HG02943 (cell line): ENCODE data around the gene ACOT12.

ENCODE experiments used
- ATAC-seq: cut with Tn5 transposase; IDR thresholded peaks from one replicate; pipeline ENCODE4 v1.9.1; 2021; ENCODE audit warnings: mild to moderate bottlenecking, low read depth, moderate library complexity; ENCODE audit not compliant: unreplicated experiment

The ACOT12 gene

GRCh38 chr5:81401266-81401665 lies 7.3 kb upstream of the ACOT12 start:
- no peak for ATAC-seq

- no peak for ATAC-seq
These were observed 6.4 kb upstream of the ACOT12 start for GRCh38 chr5:81400375-81400774.

DNA sequence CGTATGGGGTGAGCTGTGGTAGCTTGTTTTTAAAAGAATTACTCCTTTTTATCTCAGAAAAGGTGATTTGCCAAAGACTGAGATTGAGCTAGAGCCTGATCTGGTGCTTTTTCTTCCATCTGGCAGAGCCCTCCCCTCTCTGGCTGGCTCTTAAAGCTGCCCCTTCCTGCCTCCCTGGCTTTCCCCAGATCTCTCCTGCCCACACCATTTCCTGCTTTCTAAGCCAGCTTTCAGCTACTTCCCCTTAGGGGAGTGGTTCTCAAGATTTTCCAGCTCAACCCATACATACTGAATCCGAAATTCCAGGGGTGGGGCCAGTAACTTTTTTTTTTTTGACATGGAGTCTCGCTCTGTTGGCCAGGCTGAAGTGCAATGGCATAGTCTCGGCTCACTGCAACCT lies 4.8 kb upstream of the ACOT12 start:
- ATAC-seq, result no peak

- ATAC-seq, result no peak
These were observed 3.2 kb upstream of the ACOT12 start for GRCh38 chr5:81397176-81397575.

DNA sequence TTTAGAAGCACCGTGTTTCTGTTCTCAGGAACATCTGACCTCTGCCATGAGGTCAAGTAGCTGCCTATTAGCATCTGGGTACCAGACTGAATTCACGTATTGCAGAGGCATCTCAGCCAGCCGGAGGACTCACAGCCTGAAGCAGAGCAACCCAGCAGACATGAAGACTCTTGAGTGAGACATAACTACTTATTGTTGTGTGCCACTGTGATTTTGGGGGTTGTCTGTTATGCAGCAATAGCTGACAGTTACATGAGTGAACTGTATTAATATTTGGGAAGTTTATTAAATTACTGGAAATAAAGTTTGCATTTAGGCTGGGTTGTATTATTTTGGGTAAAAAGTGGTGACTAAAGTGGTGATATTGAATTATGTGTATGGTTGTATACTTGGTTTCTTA lies 1.3 kb upstream of the ACOT12 start:
- ATAC-seq, result no peak

DNA sequence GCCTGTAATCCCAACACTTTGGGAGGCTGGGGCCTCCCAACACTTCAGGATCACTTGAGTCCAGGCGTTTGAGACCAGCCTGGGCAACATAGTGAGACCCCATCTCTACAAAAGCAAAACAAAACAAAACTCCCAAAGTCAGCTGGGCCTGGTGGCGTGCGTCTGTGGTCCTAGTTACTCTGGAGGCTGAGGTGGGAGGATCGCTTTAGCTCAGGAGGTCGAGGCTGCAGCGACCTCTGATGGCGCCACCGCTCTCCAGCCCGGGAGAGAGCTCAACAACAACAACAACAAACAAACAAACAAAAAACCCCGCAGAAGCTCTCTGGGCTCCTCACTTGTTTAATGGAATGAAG lies 528 bp downstream of the ACOT12 start:
- ATAC-seq, result no peak

DNA sequence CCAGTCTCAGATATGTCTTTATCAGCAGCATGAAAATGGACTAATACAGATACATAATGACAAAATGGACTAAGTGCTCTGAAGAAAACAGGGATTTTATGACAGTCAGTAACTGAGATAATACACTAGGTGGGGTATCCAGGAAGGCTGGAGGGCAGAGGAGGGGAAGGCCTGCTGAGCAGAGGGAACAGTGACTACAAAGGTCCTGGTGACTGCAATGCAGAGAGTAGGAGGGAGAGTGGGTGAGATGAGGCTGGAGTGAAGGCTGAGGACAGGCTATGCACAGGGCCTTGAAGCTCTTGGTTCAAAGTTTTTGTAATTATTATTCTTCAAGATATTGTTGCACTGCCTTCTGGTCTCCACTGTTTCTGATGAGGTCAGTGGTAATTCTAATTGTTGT lies 4.9 kb downstream of the ACOT12 start:
- ATAC-seq, result no peak

GRCh38 chr5:81388169-81388568 lies 5.8 kb downstream of the ACOT12 start:
- no peak for ATAC-seq

GRCh38 chr5:81383867-81384266 lies 10.1 kb downstream of the ACOT12 start:
- no peak for ATAC-seq

DNA sequence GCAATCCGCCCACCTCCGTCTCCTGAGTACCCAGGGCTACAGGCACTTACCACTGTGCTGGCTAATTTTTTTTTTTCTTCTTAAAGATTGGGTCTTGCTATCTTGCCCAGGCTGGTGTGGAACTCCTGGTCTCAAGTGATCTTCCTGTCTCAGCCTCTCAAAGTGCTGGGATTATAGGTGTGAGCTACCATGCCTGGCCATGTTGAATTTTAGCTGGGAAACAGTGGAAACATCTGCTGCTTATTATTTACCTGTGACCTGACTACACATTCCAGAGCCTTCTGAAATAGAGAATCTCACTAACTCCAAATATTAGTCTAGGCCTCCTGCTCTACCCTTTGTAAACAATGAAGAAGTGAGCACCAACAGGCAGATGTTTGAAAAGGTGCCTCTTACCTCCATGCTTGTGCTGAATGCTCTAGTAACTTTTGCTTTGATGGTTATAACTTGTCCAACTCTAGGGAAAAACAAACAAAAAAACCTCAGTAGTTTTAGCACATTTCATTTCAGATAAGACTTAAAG lies 22.5 kb downstream of the ACOT12 start:
- ATAC-seq, result no peak

DNA sequence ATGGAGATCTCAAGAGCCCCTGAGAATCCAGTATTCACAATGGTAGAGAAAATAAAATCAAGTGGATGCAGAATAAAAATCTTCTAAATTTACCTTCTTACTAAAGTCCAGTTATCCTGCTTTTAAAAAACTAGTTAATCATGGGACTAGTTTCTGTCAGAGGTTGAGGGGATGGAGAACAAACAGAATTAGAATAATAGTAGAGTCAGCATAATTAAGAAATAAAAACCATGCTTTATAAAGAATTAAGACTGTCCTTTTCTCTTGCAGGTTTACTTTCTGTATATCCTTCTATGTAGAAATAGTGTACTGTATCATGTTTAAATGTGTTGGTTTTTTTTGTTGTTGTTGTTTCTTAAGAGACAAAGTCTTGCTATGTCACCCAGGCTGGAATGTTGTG lies 23.0 kb downstream of the ACOT12 start:
- ATAC-seq, result no peak

DNA sequence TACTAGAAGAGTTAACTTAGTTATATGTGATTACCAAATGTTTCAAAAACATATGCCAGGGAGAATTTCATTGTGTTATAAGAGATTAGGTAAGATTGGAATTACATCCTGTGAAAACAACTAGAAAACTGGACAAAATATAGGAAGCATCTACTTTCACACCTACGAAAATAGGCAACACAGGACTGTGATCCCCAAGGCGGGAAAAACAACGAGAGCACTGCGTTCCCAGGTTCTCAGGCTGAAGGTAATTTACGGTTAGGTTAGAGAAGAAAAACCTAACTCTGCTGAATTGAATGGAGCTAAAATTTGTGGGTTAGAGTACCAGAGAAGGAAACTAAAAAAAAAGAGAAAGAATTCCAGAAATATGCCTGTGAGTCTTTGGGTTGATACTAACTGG lies 28.4 kb downstream of the ACOT12 start:
- no peak for ATAC-seq

GRCh38 chr5:81363093-81363871 lies 30.7 kb downstream of the ACOT12 start:
- ATAC-seq, result no peak

DNA sequence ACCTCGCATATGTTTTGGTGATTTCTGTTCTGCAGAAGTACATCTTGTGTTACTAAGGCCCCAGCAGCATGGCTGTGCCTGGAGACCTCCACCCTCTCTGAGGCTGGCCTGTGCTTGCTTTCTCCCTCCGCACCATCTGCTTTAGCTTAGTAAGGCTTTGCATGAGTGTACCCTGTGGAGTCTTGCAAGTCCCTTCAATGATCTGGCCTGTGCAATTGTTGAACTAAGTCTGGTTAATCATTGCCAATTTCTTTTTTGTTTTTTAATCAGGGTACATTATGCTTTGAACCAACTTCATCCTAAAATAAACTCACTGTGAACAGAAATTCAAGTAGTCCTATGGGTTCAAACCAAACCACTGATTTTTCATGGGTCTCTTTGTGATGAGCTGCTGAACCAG lies 32.3 kb downstream of the ACOT12 start:
- no peak for ATAC-seq

- ATAC-seq, result no peak
These were observed 33.3 kb downstream of the ACOT12 start for GRCh38 chr5:81360640-81361039.

- no peak for ATAC-seq
These were observed 34.1 kb downstream of the ACOT12 start for GRCh38 chr5:81359881-81360280.

- no peak for ATAC-seq
These were observed 34.8 kb downstream of the ACOT12 start for GRCh38 chr5:81359108-81359507.

DNA sequence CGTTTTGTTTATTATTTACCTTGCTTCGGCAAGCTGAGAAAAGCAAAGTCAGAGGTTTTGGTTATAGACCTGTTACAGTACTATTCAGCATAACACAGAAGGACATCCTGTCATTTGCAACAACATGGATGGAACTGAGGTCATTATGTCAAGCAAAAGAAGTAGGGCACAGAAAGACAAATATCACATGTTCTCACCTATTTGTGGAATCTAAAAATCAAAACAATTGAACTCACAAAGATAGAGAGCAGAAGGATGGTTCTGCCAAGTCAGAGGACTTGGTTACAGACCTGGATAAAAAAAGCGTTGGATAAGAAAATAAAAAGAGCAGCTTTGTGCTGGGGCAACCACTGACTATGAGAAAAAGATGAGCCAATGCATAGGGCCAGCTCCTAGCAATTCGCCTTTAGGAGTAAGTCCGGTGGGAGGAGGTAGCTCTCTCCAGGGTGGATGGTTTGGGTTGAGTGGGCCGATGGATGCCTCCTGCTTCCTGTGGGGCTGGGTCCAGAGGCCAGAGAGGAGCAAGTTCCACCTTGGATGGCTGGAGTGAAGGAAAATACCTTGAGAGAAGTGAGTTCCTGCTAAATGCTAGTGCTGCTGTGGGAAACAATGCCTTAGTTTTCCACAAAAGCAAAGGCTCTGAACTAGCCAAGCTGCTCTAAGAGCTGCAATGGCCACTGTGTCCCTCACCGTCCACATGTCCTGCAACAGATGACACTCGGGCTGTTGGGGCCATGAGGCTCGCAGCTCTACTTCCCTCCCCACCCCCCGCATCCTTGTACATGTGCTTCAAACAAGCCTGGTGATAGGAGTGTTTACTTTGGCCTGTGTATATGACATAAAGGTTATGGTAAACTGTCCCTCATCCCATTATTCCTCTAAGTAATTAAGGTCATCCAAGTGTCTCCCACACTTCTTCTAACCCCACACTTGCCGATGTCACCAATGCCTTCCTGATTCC lies 38.4 kb downstream of the ACOT12 start:
- no peak for ATAC-seq

- ATAC-seq, result no peak
These were observed 39.8 kb downstream of the ACOT12 start for GRCh38 chr5:81354093-81354492.

GRCh38 chr5:81353189-81353588 lies 40.7 kb downstream of the ACOT12 start:
- no peak for ATAC-seq

GRCh38 chr5:81350507-81350906 lies 43.4 kb downstream of the ACOT12 start:
- ATAC-seq, result no peak
